Measurements from ENCODE around the gene GABRG3.

The GABRG3 gene

GRCh38 chr15:27065785-27066184 is 94.8 kb downstream of the GABRG3 start:
- FAIRE-seq, result no peak

DNA sequence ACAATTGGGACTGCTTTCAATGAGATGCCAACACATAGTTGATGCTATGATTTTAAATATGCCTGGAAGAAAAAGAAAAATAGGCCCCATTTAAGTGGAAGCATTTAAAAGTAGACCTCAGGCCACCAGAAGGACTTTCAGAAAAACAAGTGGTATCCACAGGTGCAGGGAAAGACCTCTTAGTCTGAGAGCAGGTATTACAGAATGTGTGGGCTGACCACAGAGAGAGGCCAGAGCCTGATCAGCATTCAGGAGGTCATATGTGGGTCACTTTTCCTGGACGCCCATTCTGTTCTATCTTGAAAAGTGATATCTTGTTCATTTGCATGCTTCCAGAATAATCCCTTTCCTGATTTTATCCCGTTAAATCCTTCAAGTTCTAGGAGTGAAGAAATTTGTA is 95.5 kb downstream of the GABRG3 start:
- no peak for FAIRE-seq

DNA sequence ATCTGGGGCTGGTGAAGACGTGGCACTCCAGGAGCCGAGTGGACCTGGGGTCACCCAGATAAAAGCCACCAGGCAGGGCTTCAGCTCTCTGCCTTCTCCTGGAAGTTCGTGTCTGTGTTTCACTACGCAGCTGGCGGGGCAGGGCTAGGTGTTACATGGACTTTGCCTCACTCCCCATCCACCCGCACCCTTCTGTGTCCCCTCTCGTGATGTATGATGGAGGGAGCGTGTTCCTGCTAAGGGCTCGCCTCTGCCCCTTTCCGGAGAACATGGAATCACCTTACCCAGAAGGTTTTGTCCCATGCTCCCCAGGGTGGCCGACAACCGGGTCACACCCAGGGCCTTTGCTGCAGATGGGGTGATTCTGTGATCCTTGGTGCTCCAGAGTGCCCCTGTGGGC is 96.2 kb downstream of the GABRG3 start:
- FAIRE-seq, result no peak

DNA sequence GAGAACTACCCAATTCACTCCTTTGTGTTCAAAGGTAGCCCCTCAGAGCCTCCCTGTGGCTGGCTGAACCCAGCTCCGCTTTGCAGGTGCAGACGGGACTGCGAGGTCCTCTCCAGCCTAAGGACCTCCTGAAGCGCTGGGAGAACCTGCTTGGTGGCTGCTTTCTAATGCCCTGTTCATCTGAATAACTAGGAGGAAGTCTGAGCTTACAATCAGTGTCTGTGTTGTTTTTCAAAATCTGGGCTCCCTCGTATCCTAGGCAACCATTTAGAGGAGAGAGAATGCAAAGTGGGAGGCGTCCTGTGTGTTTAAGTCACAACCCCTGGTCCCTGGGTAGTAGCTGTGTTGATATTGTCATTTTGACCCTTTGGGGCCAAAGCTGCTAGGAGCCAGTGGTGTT is 99.9 kb downstream of the GABRG3 start:
- no peak for FAIRE-seq

DNA sequence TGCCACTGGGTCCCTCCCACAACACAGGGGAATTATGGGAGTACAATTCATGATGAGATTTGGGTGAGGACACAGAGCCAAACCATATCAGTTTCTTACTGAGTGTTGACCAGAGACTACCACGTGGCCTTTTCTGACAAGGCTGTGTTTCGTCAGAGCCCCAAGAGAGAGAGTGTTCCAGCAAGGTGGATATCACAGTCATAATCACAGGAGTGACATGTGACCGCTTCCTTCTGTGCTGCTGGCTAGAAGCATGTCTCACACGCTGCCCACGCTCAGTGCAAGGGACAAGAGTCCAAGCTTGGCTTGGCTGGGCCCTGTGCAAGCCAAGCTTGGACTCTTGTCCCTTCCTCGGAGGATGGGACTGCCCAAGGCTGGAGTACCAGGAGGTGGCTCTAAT is 103.2 kb downstream of the GABRG3 start:
- no peak for FAIRE-seq

GRCh38 chr15:27077790-27078189 is 106.8 kb downstream of the GABRG3 start:
- no peak for FAIRE-seq

DNA sequence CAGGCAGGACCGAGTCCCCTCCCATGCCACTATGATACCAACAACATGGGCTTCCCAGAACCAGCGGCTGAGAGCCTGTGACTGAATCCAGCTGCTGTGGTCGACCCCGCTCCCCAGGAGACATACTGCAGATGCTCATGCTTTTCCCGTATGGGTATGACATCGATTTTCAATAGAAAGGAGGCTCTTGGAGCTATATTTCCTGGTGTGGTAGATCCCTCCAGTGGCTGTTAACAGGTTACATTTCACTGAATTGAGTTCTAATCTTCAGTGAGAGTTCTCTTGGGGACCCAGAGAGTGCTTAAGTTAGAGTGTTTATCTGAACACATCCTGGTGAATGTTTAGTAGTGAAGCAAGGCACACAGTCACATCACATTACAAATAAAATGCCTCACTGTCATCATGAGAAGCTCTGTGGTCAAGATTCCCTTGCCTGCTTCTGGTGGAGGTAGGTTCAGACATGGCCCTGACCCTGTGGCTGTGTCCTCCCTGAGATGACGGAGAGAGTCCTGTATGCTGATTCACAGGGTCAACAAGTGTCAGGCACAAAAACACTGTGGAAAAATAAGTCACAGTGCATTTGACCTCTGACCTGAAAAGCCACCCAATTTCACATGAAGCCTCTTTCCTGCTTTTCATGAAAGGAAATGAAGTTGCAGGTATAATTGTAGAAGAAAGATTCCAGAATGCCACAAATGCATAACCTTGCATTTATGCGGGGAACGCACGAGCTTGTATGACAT is 110.9 kb downstream of the GABRG3 start:
- FAIRE-seq, result no peak

GRCh38 chr15:27082526-27082925 is 111.5 kb downstream of the GABRG3 start:
- FAIRE-seq, result no peak

GRCh38 chr15:27084844-27085243 is 113.9 kb downstream of the GABRG3 start:
- FAIRE-seq, result no peak

DNA sequence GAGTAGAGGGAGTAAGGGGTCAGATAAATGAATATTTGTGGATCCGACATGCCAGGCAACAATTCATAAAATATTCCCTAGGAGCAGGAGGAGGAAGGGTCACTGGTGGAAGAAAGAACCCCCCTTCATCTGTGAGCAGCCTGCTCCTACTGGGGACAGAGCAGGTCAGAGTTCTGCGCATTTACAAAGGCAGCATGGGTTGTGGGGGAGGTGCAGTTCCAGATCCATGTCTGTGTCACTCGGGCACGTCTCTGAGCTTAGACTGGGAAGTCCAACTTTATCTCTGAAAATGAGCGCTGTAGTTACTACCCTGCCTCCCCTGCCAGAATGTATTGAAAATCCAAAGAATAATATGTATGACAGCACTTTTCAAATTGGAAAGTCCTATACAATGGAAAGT is 115.2 kb downstream of the GABRG3 start:
- FAIRE-seq, result no peak

DNA sequence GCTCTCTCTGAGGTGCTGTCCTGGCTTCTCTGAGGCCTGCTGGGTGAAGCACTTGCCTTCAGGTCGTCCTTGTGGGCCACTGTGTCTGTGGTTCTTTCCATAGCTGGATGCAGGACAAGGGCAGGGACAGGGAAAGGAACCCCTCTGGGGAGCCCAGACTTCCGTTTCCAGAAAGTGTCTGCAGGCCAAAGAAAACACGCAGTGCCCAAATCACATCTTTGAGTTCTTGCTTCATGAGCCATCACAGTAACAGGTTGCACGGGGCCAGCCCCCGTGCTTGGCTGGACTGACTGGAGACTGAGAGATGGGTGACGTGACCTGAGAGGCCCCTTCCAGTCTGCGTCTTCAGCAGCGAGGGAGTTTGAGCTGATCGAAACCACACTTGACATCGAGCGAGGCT is 115.8 kb downstream of the GABRG3 start:
- no peak for FAIRE-seq

DNA sequence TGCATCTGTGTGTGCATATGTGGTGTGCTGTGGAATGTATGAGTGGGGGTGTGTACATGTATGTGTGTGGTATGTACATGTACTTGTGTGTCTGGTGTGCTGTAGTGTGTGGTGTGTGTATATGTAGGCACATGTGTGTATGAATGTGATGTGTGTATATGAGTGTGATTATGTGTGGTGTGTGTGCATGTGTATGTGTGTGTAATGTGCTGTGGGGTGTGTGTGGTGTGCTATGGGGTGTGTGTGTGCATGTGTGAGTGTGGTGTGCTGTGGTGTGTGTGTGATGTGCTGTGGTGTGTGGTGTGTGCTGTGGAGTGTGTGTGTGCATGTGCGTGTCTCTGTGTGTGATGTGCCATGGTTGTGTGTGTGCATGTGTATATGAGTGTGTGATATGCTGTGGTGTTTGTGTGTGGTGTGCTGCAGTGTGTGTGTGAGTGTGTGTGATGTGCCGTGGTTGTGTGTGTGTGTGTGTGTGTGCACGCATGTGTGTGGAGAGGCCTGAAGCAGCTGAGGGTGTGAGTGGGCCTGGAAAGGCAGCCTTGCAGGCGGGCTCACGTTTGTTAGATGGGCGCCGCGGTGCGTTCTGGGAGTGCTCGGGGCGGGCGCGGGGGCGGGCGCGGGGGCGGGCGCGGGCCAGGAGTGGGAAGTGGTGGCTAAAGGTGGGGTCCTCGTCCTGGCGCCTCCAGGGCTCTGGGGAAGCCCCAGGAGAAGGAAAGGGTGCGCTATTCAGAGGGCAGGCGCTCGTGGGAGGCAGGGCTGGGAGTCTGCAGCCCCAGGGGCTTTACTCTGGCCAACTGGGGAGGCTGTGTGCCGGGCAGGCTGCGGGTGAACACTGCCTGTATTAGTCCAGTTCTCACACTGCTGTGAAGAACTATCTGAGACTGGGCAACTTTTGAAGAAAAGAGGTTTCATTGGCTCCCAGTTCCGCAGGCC is 116.9 kb downstream of the GABRG3 start:
- no peak for FAIRE-seq

GRCh38 chr15:27088584-27089232 is 117.7 kb downstream of the GABRG3 start:
- FAIRE-seq, result no peak

- FAIRE-seq, result no peak
Measured at GRCh38 chr15:27089233-27089586, 118.2 kb downstream of the GABRG3 start.

GRCh38 chr15:27089676-27090075 is 118.7 kb downstream of the GABRG3 start:
- no peak for FAIRE-seq

GRCh38 chr15:27091270-27091940 is 120.4 kb downstream of the GABRG3 start:
- no peak for FAIRE-seq

GRCh38 chr15:27092390-27092789 is 121.4 kb downstream of the GABRG3 start:
- no peak for FAIRE-seq

- no peak for FAIRE-seq
Measured at GRCh38 chr15:27094235-27094634, 123.3 kb downstream of the GABRG3 start.

- FAIRE-seq, result no peak
Measured at GRCh38 chr15:27095886-27096624, 125.1 kb downstream of the GABRG3 start.

- FAIRE-seq, result no peak
Measured at GRCh38 chr15:27097506-27097905, 126.5 kb downstream of the GABRG3 start.

DNA sequence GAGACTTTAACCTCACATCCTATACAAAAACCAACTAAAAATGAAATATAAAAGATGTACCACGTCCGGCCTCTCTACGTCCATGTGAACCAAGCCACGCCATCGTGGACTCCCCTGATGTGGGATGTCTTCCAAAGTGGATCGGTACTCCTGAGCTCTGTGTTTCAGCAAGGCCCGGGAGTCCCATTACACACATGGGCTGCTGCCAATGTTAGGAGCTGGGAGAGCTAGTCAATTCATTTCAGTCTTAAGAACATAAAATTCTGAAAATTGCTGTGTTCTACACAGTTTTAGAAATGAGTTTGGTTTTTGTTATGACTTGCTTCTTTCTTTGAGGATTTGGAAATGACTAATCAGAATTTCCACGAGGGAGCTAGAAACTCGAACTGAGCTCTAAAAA is 131.0 kb downstream of the GABRG3 start:
- FAIRE-seq, result no peak

- no peak for FAIRE-seq
Measured at GRCh38 chr15:27111323-27111722, 140.3 kb downstream of the GABRG3 start.
